HepG2 (cell line): ENCODE data around the gene KATNA1. TPM values are rescaled to one million over a fixed set of nuclear protein-coding genes. Genes with fewer than 3 reads are reported as not detected.

ENCODE experiments used
- ATM ChIP-seq: fragments of 450-650 bp; IDR thresholded peaks from 2 replicates; pipeline ENCODE4 v1.7.1; 2017; ENCODE audit warnings: mild to moderate bottlenecking, borderline replicate concordance
- BRD4 ChIP-seq: sonication (generic); formaldehyde crosslinking; IDR thresholded peaks from 2 replicates; pipeline ENCODE4 v1.4.0; 2020; ENCODE audit warnings: missing genetic modification reagents
- CBX1 ChIP-seq: IDR thresholded peaks from one replicate; pipeline ENCODE4 v1.6.1; 2016; ENCODE audit warnings: antibody characterized with exemption, low read depth
- HINFP ChIP-seq: sonication (generic); formaldehyde crosslinking; IDR thresholded peaks from 2 replicates; pipeline ENCODE4 v1.4.0; 2020; ENCODE audit warnings: low read depth, mild to moderate bottlenecking, missing genetic modification reagents
- LCORL ChIP-seq, 2 experiments: fragments of 450-650 bp in 1 of 2; sonication (generic) in 1 of 2; formaldehyde crosslinking in 1 of 2; IDR thresholded peaks; 2 replicates each; pipeline versions ENCODE4 v1.5.0 to v1.6.1; 2017 to 2020; ENCODE audit warnings: antibody characterized with exemption in 1 of 2, missing genetic modification reagents in 1 of 2
- MBNL3 ChIP-seq: fragments of 250-450 bp; sonication (Bioruptor Pico); conservative IDR thresholded peaks from 2 replicates; pipeline ENCODE4 v1.8.0; 2022; ENCODE audit warnings: mild to moderate bottlenecking, inconsistent platforms
- MED1 ChIP-seq: sonication (generic); formaldehyde crosslinking; IDR thresholded peaks from 2 replicates; pipeline ENCODE4 v1.4.0; 2020; ENCODE audit warnings: missing genetic modification reagents
- MEF2D ChIP-seq: sonication (generic); formaldehyde crosslinking; IDR thresholded peaks from 2 replicates; pipeline ENCODE4 v1.5.1; 2020; ENCODE audit warnings: mild to moderate bottlenecking, missing genetic modification reagents
- NFRKB ChIP-seq: fragments of 450-650 bp; IDR thresholded peaks from 2 replicates; pipeline ENCODE4 v1.6.1; 2017
- RBFOX2 ChIP-seq: fragments of 200-400 bp; formaldehyde crosslinking; IDR thresholded peaks from 2 replicates; pipeline ENCODE4 v1.6.1; 2017; ENCODE audit warnings: low read depth, mild to moderate bottlenecking, low read length
- SATB2 ChIP-seq: sonication (generic); formaldehyde crosslinking; IDR thresholded peaks from 2 replicates; pipeline ENCODE4 v1.5.0; 2020; ENCODE audit warnings: missing genetic modification reagents
- SOX5 ChIP-seq: IDR thresholded peaks from 2 replicates; pipeline ENCODE4 v1.6.1; 2016; ENCODE audit warnings: borderline replicate concordance
- SP140L ChIP-seq: sonication (generic); formaldehyde crosslinking; IDR thresholded peaks from 2 replicates; pipeline ENCODE4 v1.4.0; 2020; ENCODE audit warnings: missing genetic modification reagents, borderline replicate concordance
- TBP ChIP-seq: sonication (generic); formaldehyde crosslinking; IDR thresholded peaks from 2 replicates; pipeline ENCODE4 v1.5.0; 2020; ENCODE audit warnings: missing genetic modification reagents
- TMF1 ChIP-seq: sonication (generic); formaldehyde crosslinking; IDR thresholded peaks from 2 replicates; pipeline ENCODE4 v1.8.1; 2022; ENCODE audit warnings: low read depth, missing genetic modification reagents
- XRCC5 ChIP-seq: fragments of 200-400 bp; formaldehyde crosslinking; optimal IDR thresholded peaks from 2 replicates; pipeline ENCODE3; 2017; ENCODE audit warnings: mild to moderate bottlenecking, low read length
- ZHX1 ChIP-seq: sonication (generic); formaldehyde crosslinking; IDR thresholded peaks from 2 replicates; pipeline ENCODE4 v1.8.1; 2022; ENCODE audit warnings: low read depth, mild to moderate bottlenecking, missing genetic modification reagents
- ZNF136 ChIP-seq: sonication (generic); formaldehyde crosslinking; IDR thresholded peaks from 2 replicates; pipeline ENCODE4 v1.8.1; 2022; ENCODE audit warnings: low read depth, mild to moderate bottlenecking, moderate library complexity, missing genetic modification reagents
- ZNF232 ChIP-seq: sonication (generic); formaldehyde crosslinking; IDR thresholded peaks from 2 replicates; pipeline ENCODE4 v1.4.0; 2020; ENCODE audit warnings: missing genetic modification reagents, borderline replicate concordance
- ZNF354B ChIP-seq: sonication (generic); formaldehyde crosslinking; IDR thresholded peaks from 2 replicates; pipeline ENCODE4 v1.8.0; 2022; ENCODE audit warnings: mild to moderate bottlenecking, missing genetic modification reagents
- ZNF430 ChIP-seq: sonication (generic); formaldehyde crosslinking; IDR thresholded peaks from 2 replicates; pipeline ENCODE4 v1.9.0; 2021; ENCODE audit warnings: mild to moderate bottlenecking, missing genetic modification reagents
- ZNF549 ChIP-seq: sonication (generic); formaldehyde crosslinking; IDR thresholded peaks from 2 replicates; pipeline ENCODE4 v1.5.0; 2020; ENCODE audit warnings: missing genetic modification reagents
- ZNF558 ChIP-seq: sonication (generic); formaldehyde crosslinking; IDR thresholded peaks from 2 replicates; pipeline ENCODE4 v1.9.0; 2022; ENCODE audit warnings: mild to moderate bottlenecking, missing genetic modification reagents, borderline replicate concordance
- ZNF616 ChIP-seq: sonication (generic); formaldehyde crosslinking; IDR thresholded peaks from 2 replicates; pipeline ENCODE4 v1.5.0; 2020; ENCODE audit warnings: low read depth, mild to moderate bottlenecking, missing genetic modification reagents
- ZNF891 ChIP-seq: sonication (generic); formaldehyde crosslinking; IDR thresholded peaks from 2 replicates; pipeline ENCODE4 v1.5.0; 2020; ENCODE audit warnings: mild to moderate bottlenecking, missing genetic modification reagents
- polyA plus RNA-seq, 8 experiments: library from polyadenylated mRNA; depleted of rRNA in 3 of 8; stranded (reverse) in 7 of 8; unstranded in 1 of 8; fragments of >200 nt; fragmentation: Illumina TruSeq in 4 of 8; extraction: Trizol in 4 of 8; gene quantifications; 2 replicates each; pipeline versions ENCODE4 v1.2.1 to v1.2.3, GENCODE V29; 2011 to 2016; ENCODE audit warnings: low read depth in 4 of 8, missing spikeins in 1 of 8, mixed read lengths in 1 of 8; ENCODE audit not compliant: insufficient read depth in 1 of 8
- total RNA-seq, 5 experiments: library from RNA; depleted of rRNA; stranded (reverse); fragments of >200 nt; fragmentation: Illumina TruSeq; extraction: Trizol; gene quantifications; 2 replicates each; pipeline ENCODE4 v1.2.3, GENCODE V29; 2016; ENCODE audit warnings: low read depth in 1 of 5
- TF ChIP-seq, protein P1 (sequence below): IDR thresholded peaks from 2 replicates; pipeline ENCODE4 v1.6.1; 2016; ENCODE audit warnings: missing compliant biosample characterization, missing genetic modification reagents, borderline replicate concordance

The KATNA1 gene
- total and polyA plus RNA-seq, 2 of the 13 experiments (the other 11 are each of a cell fraction or from before 2014, with no cell fraction given), result 14.8 to 25.3 TPM

DNA sequence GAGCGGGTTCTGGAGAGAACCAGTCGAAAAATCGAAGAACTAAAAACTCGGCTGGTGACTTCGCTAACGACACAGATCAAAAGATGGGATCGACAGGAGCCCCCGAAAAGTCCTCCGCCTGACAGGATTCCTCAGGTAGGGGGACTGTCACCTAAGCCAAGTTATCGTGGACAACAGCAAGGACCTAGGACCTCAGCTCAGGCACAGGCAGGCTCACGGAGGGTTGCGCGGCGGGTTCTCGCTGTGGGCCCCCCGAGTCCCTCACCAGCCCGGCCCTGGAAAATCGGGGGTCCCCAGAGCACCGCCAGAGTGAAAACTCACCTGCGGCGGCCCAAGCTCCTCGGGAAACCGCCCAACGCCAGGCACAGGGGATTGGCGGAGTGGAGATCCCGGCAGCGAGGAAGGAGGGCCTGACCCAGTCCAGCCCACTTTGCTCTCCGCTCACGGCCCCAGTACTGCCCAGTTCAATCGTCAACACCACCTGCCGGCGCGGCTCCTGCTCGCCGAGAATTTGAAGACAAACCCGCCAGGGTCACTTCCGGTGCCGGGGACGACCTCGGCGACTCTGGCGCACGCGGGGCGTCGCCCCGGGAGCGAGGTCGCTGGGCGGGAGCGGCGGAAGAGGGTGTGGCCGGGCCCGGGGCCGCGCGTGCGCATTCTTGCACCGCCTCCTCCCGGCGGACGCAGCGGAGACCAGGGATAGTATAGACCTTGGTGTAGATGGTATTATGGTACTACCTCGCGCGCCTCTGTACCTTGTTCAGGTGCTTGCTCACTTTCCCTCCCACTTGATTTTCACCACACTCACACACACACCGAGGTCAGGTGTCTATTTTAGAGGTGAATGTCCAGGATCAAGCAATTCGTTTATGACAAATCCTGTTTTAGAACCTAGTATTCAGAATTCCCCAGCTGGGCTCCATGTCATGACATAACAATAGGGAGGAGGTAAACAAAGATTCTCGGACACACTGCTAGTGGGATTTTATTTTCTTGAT is at the start of gene KATNA1 (continued):
- peak; percentile 93 for TF ChIP-seq XRCC5
- no peak for TF ChIP-seq ATM
- peak; percentile 58; the same call in 1 of the 2 replicates for TF ChIP-seq BRD4 (CRISPR knock-in tag)
- no peak for TF ChIP-seq TBP
- peak; percentile 91 for TF ChIP-seq ZHX1 (CRISPR knock-in tag)
- 0 out of 2 replicates have a peak, but pooled peaks have one; percentile 91 for TF ChIP-seq ZNF354B (CRISPR knock-in tag)
- TF ChIP-seq MBNL3 (CRISPR knock-in tag), result no peak
- peak; percentile 98; the same call in 1 of the 2 replicates for TF ChIP-seq ZNF616 (CRISPR knock-in tag)
- TF ChIP-seq, protein P1, sequence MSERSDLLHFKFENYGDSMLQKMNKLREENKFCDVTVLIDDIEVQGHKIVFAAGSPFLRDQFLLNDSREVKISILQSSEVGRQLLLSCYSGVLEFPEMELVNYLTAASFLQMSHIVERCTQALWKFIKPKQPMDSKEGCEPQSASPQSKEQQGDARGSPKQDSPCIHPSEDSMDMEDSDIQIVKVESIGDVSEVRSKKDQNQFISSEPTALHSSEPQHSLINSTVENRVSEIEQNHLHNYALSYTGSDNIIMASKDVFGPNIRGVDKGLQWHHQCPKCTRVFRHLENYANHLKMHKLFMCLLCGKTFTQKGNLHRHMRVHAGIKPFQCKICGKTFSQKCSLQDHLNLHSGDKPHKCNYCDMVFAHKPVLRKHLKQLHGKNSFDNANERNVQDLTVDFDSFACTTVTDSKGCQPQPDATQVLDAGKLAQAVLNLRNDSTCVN (CRISPR knock-in tag), result peak; percentile 96
- TF ChIP-seq ZNF136 (CRISPR knock-in tag), result peak; percentile 97
- TF ChIP-seq CBX1, result peak; percentile 92
- peak; percentile 99 for TF ChIP-seq ZNF232 (CRISPR knock-in tag)
- peak; percentile 99 for TF ChIP-seq ZNF891
- TF ChIP-seq ZNF558, result peak; percentile 98; the same call in 1 of the 2 replicates
- TF ChIP-seq ZNF549, result 0 out of 2 replicates have a peak, but pooled peaks have one; percentile 77
- peak; percentile 89 for TF ChIP-seq SOX5 (CRISPR knock-in tag)
- peak; percentile 94 for TF ChIP-seq MEF2D
- TF ChIP-seq ZNF430 (CRISPR knock-in tag), result peak; percentile 100
- TF ChIP-seq SP140L (CRISPR knock-in tag), result no peak; the same call in 1 of the 2 replicates
- TF ChIP-seq TMF1 (CRISPR knock-in tag), result peak; percentile 98
- peak; percentile 95 for TF ChIP-seq RBFOX2
- TF ChIP-seq NFRKB, result no peak
- peak; percentile 100 for TF ChIP-seq HINFP
- no peak for TF ChIP-seq LCORL (IDR thresholded peaks at IDR 0.05)
- TF ChIP-seq LCORL (CRISPR knock-in tag; IDR thresholded peaks at IDR 0.05), result peak; percentile 90
- peak; percentile 99 for TF ChIP-seq SATB2 (CRISPR knock-in tag)
- TF ChIP-seq MED1 (CRISPR knock-in tag), result peak; percentile 96
